ENCODE measurements around the gene NCOA7.

DNA sequence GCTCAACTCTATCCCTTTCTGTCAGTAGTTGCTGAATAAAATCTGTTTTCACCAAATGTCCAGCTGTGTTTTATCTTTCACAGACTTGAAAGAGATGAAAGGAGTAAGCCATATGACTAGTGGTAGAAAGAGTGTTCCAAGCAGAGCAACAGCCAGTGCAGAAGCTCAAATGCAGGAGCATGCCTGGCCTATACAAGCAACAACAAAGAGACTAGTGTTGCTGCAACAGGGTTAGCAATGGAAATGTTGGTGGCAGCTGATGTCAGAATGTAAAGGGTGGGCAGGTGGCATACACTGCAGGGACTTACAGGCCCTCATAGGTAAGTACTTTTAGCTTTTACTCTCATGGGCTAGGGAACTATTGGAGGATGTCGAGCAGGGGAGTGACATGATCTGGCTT is 160.6 kb downstream of the NCOA7 start:
- no peak for TF ChIP-seq GABPA (IDR thresholded peaks at IDR 0.05; ENCODE audit: low read depth)
- TF ChIP-seq, protein P1, sequence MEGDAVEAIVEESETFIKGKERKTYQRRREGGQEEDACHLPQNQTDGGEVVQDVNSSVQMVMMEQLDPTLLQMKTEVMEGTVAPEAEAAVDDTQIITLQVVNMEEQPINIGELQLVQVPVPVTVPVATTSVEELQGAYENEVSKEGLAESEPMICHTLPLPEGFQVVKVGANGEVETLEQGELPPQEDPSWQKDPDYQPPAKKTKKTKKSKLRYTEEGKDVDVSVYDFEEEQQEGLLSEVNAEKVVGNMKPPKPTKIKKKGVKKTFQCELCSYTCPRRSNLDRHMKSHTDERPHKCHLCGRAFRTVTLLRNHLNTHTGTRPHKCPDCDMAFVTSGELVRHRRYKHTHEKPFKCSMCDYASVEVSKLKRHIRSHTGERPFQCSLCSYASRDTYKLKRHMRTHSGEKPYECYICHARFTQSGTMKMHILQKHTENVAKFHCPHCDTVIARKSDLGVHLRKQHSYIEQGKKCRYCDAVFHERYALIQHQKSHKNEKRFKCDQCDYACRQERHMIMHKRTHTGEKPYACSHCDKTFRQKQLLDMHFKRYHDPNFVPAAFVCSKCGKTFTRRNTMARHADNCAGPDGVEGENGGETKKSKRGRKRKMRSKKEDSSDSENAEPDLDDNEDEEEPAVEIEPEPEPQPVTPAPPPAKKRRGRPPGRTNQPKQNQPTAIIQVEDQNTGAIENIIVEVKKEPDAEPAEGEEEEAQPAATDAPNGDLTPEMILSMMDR (IDR thresholded peaks at IDR 0.05; ENCODE audit: insufficient read depth, low read length), result no peak
- TF ChIP-seq POLR2AphosphoS5 (IDR thresholded peaks at IDR 0.05; ENCODE audit: low read depth), result no peak
- TF ChIP-seq, protein P2, sequence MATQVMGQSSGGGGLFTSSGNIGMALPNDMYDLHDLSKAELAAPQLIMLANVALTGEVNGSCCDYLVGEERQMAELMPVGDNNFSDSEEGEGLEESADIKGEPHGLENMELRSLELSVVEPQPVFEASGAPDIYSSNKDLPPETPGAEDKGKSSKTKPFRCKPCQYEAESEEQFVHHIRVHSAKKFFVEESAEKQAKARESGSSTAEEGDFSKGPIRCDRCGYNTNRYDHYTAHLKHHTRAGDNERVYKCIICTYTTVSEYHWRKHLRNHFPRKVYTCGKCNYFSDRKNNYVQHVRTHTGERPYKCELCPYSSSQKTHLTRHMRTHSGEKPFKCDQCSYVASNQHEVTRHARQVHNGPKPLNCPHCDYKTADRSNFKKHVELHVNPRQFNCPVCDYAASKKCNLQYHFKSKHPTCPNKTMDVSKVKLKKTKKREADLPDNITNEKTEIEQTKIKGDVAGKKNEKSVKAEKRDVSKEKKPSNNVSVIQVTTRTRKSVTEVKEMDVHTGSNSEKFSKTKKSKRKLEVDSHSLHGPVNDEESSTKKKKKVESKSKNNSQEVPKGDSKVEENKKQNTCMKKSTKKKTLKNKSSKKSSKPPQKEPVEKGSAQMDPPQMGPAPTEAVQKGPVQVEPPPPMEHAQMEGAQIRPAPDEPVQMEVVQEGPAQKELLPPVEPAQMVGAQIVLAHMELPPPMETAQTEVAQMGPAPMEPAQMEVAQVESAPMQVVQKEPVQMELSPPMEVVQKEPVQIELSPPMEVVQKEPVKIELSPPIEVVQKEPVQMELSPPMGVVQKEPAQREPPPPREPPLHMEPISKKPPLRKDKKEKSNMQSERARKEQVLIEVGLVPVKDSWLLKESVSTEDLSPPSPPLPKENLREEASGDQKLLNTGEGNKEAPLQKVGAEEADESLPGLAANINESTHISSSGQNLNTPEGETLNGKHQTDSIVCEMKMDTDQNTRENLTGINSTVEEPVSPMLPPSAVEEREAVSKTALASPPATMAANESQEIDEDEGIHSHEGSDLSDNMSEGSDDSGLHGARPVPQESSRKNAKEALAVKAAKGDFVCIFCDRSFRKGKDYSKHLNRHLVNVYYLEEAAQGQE (IDR thresholded peaks at IDR 0.05; ENCODE audit: insufficient replicate concordance, low read depth), result no peak

Data from HL-60 (cell line).